GM12878 (cell line): Measurements from ENCODE around the gene CCDC194.

Experiments
- EP300 ChIP-seq, 2 experiments: fragments of 150-350 bp in 1 of 2; IDR thresholded peaks; 2 replicates each; pipeline ENCODE4 v1.6.1; 2011 to 2012; ENCODE audit warnings: low read depth in 2 of 2, low read length in 2 of 2, borderline replicate concordance in 1 of 2, improper control_type of control experiment in 1 of 2, inconsistent platforms in 1 of 2; ENCODE audit not compliant: control insufficient read depth in 1 of 2
- POLR2AphosphoS5 ChIP-seq: IDR thresholded peaks from 2 replicates; pipeline ENCODE4 v1.6.1; 2011; ENCODE audit warnings: mild to moderate bottlenecking, low read length, inconsistent platforms
- SMC3 ChIP-seq: IDR thresholded peaks from 2 replicates; pipeline ENCODE4 v1.6.1; 2011; ENCODE audit warnings: low read length, improper control_type of control experiment, borderline replicate concordance
- TF ChIP-seq, protein P1 (sequence below), 3 experiments: IDR thresholded peaks in 2 of 3; conservative IDR thresholded peaks in 1 of 3; 2 replicates each; pipeline ENCODE4 v1.5.1; 2011; ENCODE audit warnings: low read depth in 3 of 3, low read length in 3 of 3, mild to moderate bottlenecking in 3 of 3, control low read depth in 2 of 3, moderate library complexity in 2 of 3, inconsistent platforms in 1 of 3, mixed read lengths in 1 of 3; ENCODE audit not compliant: control insufficient read depth in 2 of 3, insufficient read depth in 1 of 3; ENCODE audit errors: extremely low read depth in 1 of 3

DNA sequence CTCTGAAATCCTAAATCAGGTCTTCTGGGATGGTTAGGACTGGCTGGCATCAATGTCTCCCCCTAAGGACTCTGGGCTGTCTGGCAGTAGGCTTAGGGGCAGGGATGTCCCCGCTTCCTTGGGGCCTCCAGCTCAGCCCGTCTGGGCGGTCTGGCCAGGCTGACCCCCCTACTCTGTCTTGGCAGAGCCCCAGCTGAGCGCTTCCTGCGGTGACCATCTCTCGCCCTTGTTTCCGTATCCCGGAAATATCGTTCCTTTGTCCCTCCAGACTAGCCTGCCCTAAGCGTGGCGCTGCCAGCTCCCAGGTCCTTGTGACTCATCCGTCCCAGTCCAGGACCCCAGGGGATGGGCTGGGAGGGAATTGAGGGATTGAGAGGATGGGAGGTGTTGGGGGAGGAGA is 45.3 kb downstream of the CCDC194 start:
- TF ChIP-seq, protein P1, sequence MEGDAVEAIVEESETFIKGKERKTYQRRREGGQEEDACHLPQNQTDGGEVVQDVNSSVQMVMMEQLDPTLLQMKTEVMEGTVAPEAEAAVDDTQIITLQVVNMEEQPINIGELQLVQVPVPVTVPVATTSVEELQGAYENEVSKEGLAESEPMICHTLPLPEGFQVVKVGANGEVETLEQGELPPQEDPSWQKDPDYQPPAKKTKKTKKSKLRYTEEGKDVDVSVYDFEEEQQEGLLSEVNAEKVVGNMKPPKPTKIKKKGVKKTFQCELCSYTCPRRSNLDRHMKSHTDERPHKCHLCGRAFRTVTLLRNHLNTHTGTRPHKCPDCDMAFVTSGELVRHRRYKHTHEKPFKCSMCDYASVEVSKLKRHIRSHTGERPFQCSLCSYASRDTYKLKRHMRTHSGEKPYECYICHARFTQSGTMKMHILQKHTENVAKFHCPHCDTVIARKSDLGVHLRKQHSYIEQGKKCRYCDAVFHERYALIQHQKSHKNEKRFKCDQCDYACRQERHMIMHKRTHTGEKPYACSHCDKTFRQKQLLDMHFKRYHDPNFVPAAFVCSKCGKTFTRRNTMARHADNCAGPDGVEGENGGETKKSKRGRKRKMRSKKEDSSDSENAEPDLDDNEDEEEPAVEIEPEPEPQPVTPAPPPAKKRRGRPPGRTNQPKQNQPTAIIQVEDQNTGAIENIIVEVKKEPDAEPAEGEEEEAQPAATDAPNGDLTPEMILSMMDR (IDR thresholded peaks at IDR 0.05 in 2 of 3, conservative IDR thresholded peaks at IDR 0.05 in 1 of 3; ENCODE audit: control insufficient read depth in 2 of 3, extremely low read depth in 1 of 3, insufficient read depth in 1 of 3, low read depth in 3 of 3, low read length in 3 of 3): no peak
- TF ChIP-seq POLR2AphosphoS5 (no peak), EP300 (IDR thresholded peaks at IDR 0.05; ENCODE audit: borderline replicate concordance in 1 of 2, control insufficient read depth in 1 of 2, low read depth in 2 of 2, low read length in 2 of 2) (no peak), SMC3 (no peak)
